Measurements from ENCODE around the gene FHOD3.

The FHOD3 gene

GRCh38 chr18:36374262-36374661, 76.7 kb downstream of the FHOD3 start:
- Histone ChIP-seq H3K36me3 (ENCODE audit: control insufficient read depth in 2 of 2, insufficient read depth in 1 of 2, low read length in 2 of 2) (no peaks in the 10 kb centered on the region), H3K4me1 (ENCODE audit: control insufficient read depth, insufficient read depth, low read length) (no peaks in the 10 kb centered on the region), H3K27ac (ENCODE audit: extremely low read depth, low read depth, low read length) (no peak overlapping the region), H3K9me3 (ENCODE audit: control insufficient read depth, insufficient read depth, low read depth, low read length) (no peaks in the 10 kb centered on the region), H3K4me3 (ENCODE audit: low read depth, low read length) (no peak overlapping the region)
- POLR2A ChIA-PET = no interaction called here
- TF ChIP-seq KLF16 (tag by site-specific recombination; IDR thresholded peaks at IDR 0.05) (no peak), BCL11B (tag by site-specific recombination; IDR thresholded peaks at IDR 0.05; ENCODE audit: low read depth) (no peak), SP7 (tag by site-specific recombination; IDR thresholded peaks at IDR 0.05) (no peak), ZNF354C (tag by site-specific recombination; IDR thresholded peaks at IDR 0.05; ENCODE audit: borderline replicate concordance, low read depth) (no peak), KLF10 (tag by site-specific recombination; IDR thresholded peaks at IDR 0.05) (no peak), ZBTB44 (tag by site-specific recombination; IDR thresholded peaks at IDR 0.05) (no peak), ZNF433 (tag by site-specific recombination; IDR thresholded peaks at IDR 0.05; ENCODE audit: low read depth) (no peak), RBAK (tag by site-specific recombination; IDR thresholded peaks at IDR 0.05) (no peak), ZNF843 (tag by site-specific recombination; IDR thresholded peaks at IDR 0.05) (no peak), ZNF362 (tag by site-specific recombination; IDR thresholded peaks at IDR 0.05) (no peak), ZNF571 (tag by site-specific recombination; IDR thresholded peaks at IDR 0.05) (no peak), ZNF202 (tag by site-specific recombination; IDR thresholded peaks at IDR 0.05; ENCODE audit: borderline replicate concordance) (no peak), ZNF366 (tag by site-specific recombination; conservative IDR thresholded peaks at IDR 0.05) (no peak), ZNF473 (tag by site-specific recombination; IDR thresholded peaks at IDR 0.05) (no peak), ZNF423 (tag by site-specific recombination; IDR thresholded peaks at IDR 0.05) (no peak)
- CTCF ChIA-PET = no interaction called here

- Histone ChIP-seq H3K36me3 (ENCODE audit: control insufficient read depth in 2 of 2, insufficient read depth in 1 of 2, low read length in 2 of 2) (no peaks in the 10 kb centered on the region), H3K4me1 (ENCODE audit: control insufficient read depth, insufficient read depth, low read length) (no peaks in the 10 kb centered on the region), H3K27ac (ENCODE audit: extremely low read depth, low read depth, low read length) (no peak overlapping the region), H3K9me3 (ENCODE audit: control insufficient read depth, insufficient read depth, low read depth, low read length) (no peaks in the 10 kb centered on the region), H3K4me3 (ENCODE audit: low read depth, low read length) (no peak overlapping the region)
- CTCF ChIA-PET = no interaction called here
- POLR2A ChIA-PET = interaction anchor here (0.6 kb wide), 1 partner anchor 390 kb away, joined by 3 read pairs; no protein-coding TSS in a partner anchor
- TF ChIP-seq ZNF280C (tag by site-specific recombination; IDR thresholded peaks at IDR 0.05) = no peak
- TF ChIP-seq ZNF148 (tag by site-specific recombination; IDR thresholded peaks at IDR 0.05; ENCODE audit: borderline replicate concordance) = no peak
- no peak for TF ChIP-seq ZFHX2 (tag by site-specific recombination; conservative IDR thresholded peaks at IDR 0.05)
- no peak for TF ChIP-seq ZNF654 (tag by site-specific recombination; IDR thresholded peaks at IDR 0.05; ENCODE audit: low read depth)
- no peak for TF ChIP-seq ZXDB (tag by site-specific recombination; IDR thresholded peaks at IDR 0.05)
- no peak for TF ChIP-seq ZNF221 (tag by site-specific recombination; IDR thresholded peaks at IDR 0.05; ENCODE audit: borderline replicate concordance)
- no peak for TF ChIP-seq IKZF3 (tag by site-specific recombination; IDR thresholded peaks at IDR 0.05)
- no peak for TF ChIP-seq ZNF324 (tag by site-specific recombination; IDR thresholded peaks at IDR 0.05)
- TF ChIP-seq ZNF112 (tag by site-specific recombination; IDR thresholded peaks at IDR 0.05) = no peak
- TF ChIP-seq ZNF626 (tag by site-specific recombination; IDR thresholded peaks at IDR 0.05) = no peak
- no peak for TF ChIP-seq ZNF24 (tag by site-specific recombination; IDR thresholded peaks at IDR 0.05)
- no peak for TF ChIP-seq ZNF292 (tag by site-specific recombination; IDR thresholded peaks at IDR 0.05; ENCODE audit: borderline replicate concordance, low read depth)
- TF ChIP-seq ZNF132 (tag by site-specific recombination; IDR thresholded peaks at IDR 0.05; ENCODE audit: borderline replicate concordance) = no peak
- TF ChIP-seq ZBTB7A (tag by site-specific recombination; IDR thresholded peaks at IDR 0.05; ENCODE audit: low read depth) = no peak
- TF ChIP-seq ZNF677 (tag by site-specific recombination; IDR thresholded peaks at IDR 0.05) = no peak
Observed at GRCh38 chr18:36375118-36375517, 77.6 kb downstream of the FHOD3 start.
